Endothelial cell (in vitro differentiated cells): ENCODE measurements around the gene ATF5. TPM values are rescaled to one million over a fixed set of nuclear protein-coding genes. Genes with fewer than 3 reads are reported as not detected.

ENCODE experiments used
- DNase-seq: peaks from one replicate; pipeline ENCODE4 v3.0.0; 2021; ENCODE audit warnings: low spot score
- H3K27ac Mint-ChIP-seq: one replicate; pipeline ENCODE4 v1.8.0; 2021; ENCODE audit warnings: mixed read lengths, inconsistent platforms; ENCODE audit not compliant: unreplicated experiment
- H3K27me3 Mint-ChIP-seq: one replicate; pipeline ENCODE4 v1.8.0; 2021; ENCODE audit warnings: mild to moderate bottlenecking, moderate library complexity, mixed read lengths, inconsistent platforms; ENCODE audit not compliant: unreplicated experiment
- H3K36me3 Mint-ChIP-seq: one replicate; pipeline ENCODE4 v1.8.0; 2021; ENCODE audit warnings: mild to moderate bottlenecking, low read depth, mixed read lengths, inconsistent platforms; ENCODE audit not compliant: unreplicated experiment
- H3K4me1 Mint-ChIP-seq: one replicate; pipeline ENCODE4 v1.8.0; 2021; ENCODE audit warnings: mild to moderate bottlenecking, mixed read lengths, inconsistent platforms; ENCODE audit not compliant: unreplicated experiment
- H3K4me3 Mint-ChIP-seq: one replicate; pipeline ENCODE4 v1.8.0; 2021; ENCODE audit warnings: mild to moderate bottlenecking, mixed read lengths, inconsistent platforms; ENCODE audit not compliant: unreplicated experiment
- H3K9me3 Mint-ChIP-seq: one replicate; pipeline ENCODE4 v1.8.0; 2021; ENCODE audit warnings: mixed read lengths, inconsistent platforms; ENCODE audit not compliant: unreplicated experiment
- CTCF ChIP-seq: fragments of 200-600 bp; sonication (generic); IDR thresholded peaks from one replicate; pipeline ENCODE4 v1.5.0; 2021; ENCODE audit warnings: antibody characterized with exemption; ENCODE audit not compliant: unreplicated experiment
- total RNA-seq: library from RNA; stranded (reverse); fragmentation: NEBNext Ultra II Directional; extraction: Animal tissue kit (Norgen Biotek cat#: 25700); gene quantifications from one replicate; pipeline ENCODE4 v1.2.1, GENCODE V29; 2021; ENCODE audit not compliant: unreplicated experiment

The ATF5 gene
- total RNA-seq, 1 donor from 2014 or later, result 15.8 TPM

- no peaks in the 10 kb centered on the region for H3K9me3 Mint-ChIP-seq
- H3K4me3 Mint-ChIP-seq, result no peak overlapping the region
- H3K27me3 Mint-ChIP-seq, result peaks cover 25% of the 10 kb centered on the region
- TF ChIP-seq CTCF, result no peak
- H3K36me3 Mint-ChIP-seq, result peaks cover 26% of the 10 kb centered on the region
- peaks cover 13% of the 10 kb centered on the region for H3K4me1 Mint-ChIP-seq
- no peak for DNase-seq
- H3K27ac Mint-ChIP-seq, result no peak overlapping the region
These were observed 3.0 kb downstream of the ATF5 start for GRCh38 chr19:49932041-49932451.

DNA sequence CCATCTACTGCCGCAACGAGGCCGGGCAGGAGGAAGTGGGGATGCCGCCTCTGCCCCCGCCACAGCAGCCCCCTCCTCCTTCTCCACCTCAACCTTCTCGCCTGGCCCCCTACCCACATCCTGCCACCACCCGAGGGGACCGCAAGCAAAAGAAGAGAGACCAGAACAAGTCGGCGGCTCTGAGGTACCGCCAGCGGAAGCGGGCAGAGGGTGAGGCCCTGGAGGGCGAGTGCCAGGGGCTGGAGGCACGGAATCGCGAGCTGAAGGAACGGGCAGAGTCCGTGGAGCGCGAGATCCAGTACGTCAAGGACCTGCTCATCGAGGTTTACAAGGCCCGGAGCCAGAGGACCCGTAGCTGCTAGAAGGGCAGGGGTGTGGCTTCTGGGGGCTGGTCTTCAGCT lies 3.7 kb downstream of the ATF5 start:
- no peak overlapping the region for H3K4me3 Mint-ChIP-seq
- no peaks in the 10 kb centered on the region for H3K9me3 Mint-ChIP-seq
- DNase-seq, result no peak
- no peak for TF ChIP-seq CTCF
- H3K27ac Mint-ChIP-seq, result no peak overlapping the region
- H3K36me3 Mint-ChIP-seq, result peaks cover 24% of the 10 kb centered on the region
- peaks cover 24% of the 10 kb centered on the region for H3K27me3 Mint-ChIP-seq
- peaks cover 8% of the 10 kb centered on the region for H3K4me1 Mint-ChIP-seq

- Mint-ChIP-seq H3K27me3 (peaks cover 15% of the 10 kb centered on the region), H3K27ac (peak overlapping the region; percentile 11), H3K4me1 (peaks cover 1% of the 10 kb centered on the region), H3K9me3 (no peaks in the 10 kb centered on the region), H3K4me3 (peak overlapping the region; percentile 35), H3K36me3 (peaks cover 19% of the 10 kb centered on the region)
- no peak for DNase-seq
- no peak for TF ChIP-seq CTCF
These were observed 4.6 kb downstream of the ATF5 start for GRCh38 chr19:49933643-49934042.

DNA sequence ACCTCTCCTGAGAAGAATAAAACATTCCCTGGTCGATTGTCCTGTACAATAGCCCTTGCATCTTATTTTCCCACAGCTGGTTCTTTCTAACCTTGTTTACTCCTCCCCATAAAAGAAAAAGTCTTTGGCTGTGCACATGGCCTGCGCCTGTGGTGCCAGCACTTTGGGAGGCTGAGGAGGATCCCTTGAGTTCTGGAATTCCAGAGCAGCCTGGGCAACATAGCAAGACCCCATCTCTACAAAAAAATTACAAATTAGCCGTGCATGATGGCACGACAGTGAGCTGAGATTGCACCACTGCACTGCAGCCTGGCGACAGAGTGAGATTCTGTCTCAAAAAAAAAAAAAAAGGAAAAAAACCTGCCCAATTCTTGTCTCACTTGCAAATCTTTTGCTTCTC lies 7.5 kb downstream of the ATF5 start:
- H3K27ac Mint-ChIP-seq, result no peak overlapping the region
- peaks cover 13% of the 10 kb centered on the region for H3K36me3 Mint-ChIP-seq
- TF ChIP-seq CTCF, result no peak
- H3K4me3 Mint-ChIP-seq, result no peak overlapping the region
- H3K27me3 Mint-ChIP-seq, result peaks cover 8% of the 10 kb centered on the region
- H3K4me1 Mint-ChIP-seq, result no peaks in the 10 kb centered on the region
- H3K9me3 Mint-ChIP-seq, result no peaks in the 10 kb centered on the region
- no peak for DNase-seq

DNA sequence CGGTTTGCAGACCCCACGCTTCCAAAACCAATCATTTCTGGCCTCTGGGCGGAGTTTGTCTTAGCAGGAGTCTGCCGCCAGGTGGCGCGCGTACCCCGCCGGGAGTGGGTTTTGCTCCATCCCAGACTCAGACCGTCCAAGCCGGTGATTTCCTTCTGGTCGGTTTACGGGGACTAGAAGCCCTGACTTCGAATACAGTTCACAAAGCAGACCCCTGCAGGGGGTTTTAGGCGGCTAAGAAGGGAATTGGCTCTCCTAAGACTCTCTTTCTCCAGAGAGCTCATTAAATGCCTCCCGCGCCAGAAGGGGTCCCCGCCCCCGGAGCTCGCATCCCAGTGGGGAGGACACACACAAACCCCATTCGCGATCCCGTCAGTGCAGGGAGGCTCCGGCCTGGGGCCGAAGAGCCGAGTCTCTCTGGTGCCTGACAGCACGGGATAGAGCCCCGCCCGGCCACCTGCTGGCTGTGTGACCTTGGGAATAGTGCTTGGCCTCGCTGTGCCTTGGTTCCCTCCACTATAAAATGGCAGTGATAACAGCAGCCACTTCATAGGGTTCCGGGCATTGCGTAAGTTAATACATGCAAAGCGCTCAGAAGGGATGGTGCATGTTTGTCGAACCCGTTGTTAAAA lies 8.9 kb downstream of the ATF5 start:
- peak; percentile 93 for DNase-seq
- Mint-ChIP-seq H3K4me3 (no peak overlapping the region), H3K4me1 (no peaks in the 10 kb centered on the region), H3K36me3 (peaks cover 8% of the 10 kb centered on the region), H3K27me3 (peaks cover 8% of the 10 kb centered on the region), H3K9me3 (no peaks in the 10 kb centered on the region), H3K27ac (no peak overlapping the region)
- TF ChIP-seq CTCF, result peak; percentile 97
